Activated CD4-positive, alpha-beta T cell treated with anti-CD3 and anti-CD28 coated beads for 1 hour (primary cell): ENCODE data around the gene KLHL6.
"Not testable (repeated sequence)": the region's sequence is repeated elsewhere in the genome, so short reads cannot be mapped to it uniquely, and the experiment has no call there.

ENCODE experiments used
- DNase-seq: peaks from one replicate; pipeline ENCODE4 v3.0.0-alpha.2; 2020

KLHL6 gene

DNA sequence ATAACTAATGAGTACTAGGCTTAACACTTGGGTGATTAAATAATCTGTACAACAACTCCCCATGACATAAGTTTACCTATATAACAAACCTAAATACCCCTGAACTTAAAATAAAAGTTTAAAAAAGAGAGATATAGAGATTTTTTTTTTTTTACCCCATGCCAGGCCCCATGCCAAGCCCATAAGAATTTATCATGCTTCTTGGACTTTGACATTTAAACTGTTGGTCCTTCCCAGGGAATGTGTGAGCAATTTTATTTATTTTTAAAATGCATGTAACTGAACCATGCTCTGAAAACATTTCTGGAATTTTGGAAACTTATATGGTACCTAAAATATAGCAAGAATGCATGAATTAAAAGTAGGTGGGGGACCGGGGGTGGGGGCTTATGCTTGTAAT, 26.3 kb downstream of the KLHL6 start:
- DNase-seq = no peak

DNA sequence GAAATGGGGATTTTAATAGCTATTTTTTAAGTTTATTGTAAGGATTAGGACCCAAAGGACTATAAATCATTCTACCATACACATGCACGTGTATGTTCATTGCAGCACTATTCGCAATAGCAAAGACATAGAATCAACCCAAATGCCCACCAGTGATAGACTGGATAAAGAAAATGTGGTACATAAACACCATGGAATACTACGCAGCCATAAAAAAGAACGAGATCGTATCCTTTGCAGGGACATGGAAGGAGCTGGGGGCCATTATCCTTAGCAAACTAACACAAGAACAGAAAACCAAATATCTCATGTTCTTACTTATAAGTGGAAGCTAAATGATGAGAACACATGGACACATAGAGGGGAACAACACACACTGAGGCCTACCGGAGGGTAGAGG, 26.7 kb downstream of the KLHL6 start:
- not testable (repeated sequence) for DNase-seq

DNA sequence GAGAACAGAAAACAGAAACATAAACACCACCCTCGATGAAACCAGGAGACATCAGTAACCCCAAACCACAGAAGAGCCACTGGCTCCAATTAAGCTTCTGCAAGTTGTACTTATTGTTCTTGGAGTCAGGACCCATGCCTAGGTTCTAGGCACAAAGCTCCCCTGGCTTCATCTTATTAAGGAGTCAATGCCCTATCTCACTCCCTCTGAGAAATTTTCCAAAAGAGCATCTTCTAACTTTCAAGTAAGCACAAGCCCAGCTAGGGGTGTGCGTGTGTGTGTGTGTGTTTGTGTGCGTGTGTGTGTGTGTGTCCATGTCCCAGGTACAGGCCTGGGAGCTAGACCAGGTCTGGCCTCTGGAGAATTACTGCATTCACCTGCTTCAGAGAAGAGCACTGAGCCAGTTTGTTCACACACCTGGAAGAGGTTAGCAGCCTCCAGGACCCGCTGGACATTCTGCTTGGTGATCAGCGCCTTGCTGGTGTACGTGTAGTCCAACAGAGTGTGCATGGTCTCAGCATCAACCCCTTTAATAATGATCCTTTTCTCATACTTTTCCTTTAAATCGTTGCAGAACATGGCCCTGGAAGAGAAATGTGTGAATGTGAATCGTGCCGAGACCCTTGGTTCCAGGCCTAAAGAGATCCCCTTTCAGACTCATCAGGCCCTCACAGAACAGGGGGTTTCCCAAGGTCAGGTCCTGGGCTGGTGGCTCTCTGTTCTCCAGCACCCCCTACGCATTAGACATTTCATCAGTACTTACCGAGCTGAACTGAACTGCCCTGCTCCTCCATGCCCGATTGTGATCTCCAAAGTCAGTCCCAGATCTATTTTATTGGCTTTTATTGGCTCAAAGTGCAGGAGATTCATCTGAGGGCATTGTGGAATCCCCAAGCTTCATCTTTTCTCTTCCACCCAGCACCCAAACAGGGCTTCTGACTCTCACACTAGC, 27.8 kb downstream of the KLHL6 start:
- no peak for DNase-seq

DNA sequence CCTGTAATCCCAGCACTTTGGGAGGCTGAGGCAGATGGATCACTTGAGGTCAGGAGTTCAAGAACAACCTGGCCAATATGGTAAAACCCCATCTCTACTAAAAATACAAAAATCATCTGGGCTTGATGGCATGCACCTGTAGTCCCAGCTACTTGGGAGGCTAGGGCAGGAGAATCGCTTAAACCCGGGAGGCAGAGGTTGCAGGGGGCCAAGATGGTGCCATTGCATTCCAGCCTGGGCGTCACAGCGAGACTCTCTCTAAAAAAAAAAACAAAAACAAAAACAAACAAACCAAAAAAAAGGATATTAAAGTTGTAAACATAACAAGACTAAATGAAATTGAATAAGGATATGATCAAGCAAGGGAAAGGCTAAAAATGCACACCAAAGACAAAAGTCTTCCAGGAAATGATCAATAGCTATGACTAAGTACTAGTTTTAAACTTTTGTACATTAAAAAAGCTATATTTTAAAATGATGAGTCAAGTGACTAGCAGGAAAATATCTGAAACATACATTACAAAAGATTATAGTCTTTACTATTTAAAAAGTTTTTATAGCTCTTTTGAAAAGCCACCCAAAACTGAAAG, 28.6 kb downstream of the KLHL6 start:
- DNase-seq = no peak

DNA sequence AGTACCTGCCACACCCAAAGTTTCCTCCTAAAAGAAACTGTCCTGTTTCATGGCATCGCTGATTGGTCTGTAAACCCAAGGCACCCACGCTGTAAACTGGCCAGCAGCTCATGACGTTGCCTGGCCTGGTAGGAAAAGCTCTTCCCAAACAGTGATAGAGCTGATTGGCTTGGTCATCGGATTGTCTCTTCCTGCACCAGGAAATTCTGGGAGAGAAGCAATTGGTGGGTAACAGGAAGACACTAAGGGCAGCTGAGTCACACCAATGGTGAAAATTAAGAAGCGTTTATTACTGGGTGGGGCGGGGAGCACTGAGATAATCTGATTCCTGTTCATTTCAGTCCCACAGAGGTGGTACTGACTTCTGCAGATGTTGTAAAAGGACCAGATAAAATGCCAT, 31.0 kb downstream of the KLHL6 start:
- DNase-seq = no peak

DNA sequence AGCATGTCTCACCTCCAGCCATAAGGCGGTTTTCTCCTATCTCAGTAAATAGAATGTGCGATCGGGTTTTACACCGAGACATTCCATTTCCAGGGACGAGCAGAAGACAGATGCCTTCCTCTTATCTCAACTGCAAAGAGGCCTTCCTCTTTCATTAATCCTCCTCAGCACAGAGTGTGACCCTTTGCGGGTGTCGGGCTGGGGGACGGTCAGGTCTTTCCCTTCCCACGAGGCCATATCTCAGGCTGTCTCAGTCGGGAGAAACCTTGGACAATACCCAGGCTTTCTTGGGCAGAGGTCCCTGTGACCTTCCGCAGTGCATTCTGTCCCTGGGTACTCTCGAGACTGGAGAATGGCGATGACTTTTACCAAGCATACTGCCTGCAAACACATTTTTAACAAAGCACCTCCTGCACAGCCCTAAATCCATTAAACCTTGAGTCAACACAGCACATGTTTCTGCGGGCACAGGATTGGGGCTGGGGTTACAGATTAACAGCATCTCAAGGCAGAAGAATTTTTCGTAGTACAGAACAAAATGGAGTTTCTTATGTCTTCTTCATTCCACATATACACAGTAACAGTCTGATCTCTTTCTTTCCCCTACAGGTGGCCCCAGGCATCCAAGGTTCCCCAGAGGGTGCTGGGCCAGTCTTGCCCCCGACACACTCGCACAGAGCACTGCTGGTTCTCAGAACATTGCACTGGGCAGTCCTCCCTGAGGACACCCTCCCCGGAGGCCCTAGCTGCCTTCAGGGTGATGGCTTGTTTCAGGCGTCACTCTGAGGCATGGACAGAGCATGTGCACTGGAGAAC, 34.6 kb downstream of the KLHL6 start:
- DNase-seq = not testable (repeated sequence)

DNA sequence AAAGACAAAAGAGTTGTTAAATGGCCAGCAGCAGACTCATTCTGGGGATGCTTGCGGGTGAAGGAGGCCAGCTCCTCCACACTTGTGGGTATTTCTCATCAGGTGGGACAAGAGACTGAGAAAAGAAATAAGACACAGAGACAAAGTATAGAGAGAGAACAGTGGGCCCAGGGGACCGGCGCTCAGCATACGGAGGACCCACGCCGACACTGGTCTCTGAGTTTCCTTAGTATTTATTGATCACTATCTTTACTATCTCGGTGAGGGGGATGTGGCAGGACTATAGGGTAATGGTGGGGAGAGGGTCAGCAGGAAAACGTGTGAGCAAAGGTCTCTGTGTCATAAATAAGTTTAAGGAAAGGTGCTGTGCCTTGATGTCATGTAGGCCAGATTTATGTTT, 35.2 kb downstream of the KLHL6 start:
- DNase-seq = not testable (repeated sequence)

DNA sequence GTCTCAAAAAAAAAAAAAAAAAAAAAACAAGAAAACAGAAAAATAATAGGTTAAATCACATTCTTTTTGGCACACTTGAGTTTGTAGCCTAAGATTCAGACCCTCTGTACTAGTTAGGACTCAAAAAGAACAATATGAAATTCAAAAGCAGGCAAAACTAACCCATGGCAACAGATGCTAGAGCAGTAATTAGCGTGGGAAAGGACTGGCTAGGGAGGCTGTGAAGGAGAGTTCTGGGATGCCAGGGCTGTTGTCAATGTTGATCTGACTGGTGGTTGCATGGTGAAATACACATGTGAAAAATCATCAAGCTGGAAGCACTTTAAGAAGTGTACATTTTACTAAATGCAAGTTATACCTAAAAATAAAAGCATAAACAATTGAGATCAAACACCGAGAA, 35.6 kb downstream of the KLHL6 start:
- no peak for DNase-seq

DNA sequence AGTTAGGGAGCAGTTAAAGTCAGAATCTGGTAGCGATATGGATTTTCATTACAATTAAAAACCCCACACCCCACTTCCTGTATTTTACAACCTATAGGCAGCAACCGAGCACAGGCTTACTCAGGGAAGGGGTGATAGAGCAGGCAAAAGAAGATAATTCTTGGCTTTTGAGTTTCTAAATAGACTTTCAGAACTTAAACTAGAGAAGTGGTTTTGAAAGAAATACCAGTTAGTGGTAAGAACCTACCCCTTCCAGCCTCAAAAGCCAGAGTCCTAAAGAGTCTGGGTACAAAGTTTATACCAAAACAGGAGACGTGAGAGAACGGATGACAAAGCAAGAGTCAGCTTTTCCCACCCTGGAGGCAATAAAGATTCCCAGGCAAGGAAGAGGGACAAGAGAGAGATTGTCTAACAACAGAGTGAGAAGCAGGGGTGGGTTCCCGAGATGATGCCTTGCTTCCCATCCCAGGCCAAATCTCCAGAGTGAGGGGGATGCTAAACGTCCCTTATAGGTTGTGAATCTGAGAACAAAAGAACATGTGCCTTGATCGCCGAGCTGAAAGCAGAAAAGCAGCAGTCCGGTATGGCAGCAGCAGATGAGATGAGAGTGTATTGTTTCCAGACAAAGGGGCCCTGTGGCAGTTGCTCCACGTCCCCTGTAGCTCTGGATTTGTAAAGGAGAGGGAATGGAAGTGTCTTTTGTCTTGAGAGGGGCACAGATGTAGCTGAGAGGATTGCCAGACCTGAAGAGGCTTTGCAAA, 36.8 kb downstream of the KLHL6 start:
- no peak for DNase-seq

DNA sequence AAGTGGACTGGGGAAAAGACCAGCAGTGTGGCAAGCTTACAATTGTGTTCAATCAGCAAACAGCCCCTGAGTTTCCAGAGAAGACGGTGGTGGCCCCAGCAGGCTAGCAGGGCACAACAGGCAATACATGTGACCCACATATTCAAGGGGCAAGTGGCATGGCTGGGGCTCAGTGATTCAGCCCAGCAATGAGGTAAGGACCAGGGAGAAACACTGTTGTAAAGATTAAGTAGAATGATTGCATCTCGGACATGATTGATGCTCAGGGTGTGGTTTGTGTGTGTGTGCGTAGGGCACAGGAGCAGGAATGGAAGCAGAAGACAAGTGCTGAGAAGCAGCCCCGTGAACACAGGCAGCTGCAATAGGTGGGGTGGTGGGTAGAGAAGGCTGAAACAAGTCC, 37.9 kb downstream of the KLHL6 start:
- DNase-seq = no peak

DNA sequence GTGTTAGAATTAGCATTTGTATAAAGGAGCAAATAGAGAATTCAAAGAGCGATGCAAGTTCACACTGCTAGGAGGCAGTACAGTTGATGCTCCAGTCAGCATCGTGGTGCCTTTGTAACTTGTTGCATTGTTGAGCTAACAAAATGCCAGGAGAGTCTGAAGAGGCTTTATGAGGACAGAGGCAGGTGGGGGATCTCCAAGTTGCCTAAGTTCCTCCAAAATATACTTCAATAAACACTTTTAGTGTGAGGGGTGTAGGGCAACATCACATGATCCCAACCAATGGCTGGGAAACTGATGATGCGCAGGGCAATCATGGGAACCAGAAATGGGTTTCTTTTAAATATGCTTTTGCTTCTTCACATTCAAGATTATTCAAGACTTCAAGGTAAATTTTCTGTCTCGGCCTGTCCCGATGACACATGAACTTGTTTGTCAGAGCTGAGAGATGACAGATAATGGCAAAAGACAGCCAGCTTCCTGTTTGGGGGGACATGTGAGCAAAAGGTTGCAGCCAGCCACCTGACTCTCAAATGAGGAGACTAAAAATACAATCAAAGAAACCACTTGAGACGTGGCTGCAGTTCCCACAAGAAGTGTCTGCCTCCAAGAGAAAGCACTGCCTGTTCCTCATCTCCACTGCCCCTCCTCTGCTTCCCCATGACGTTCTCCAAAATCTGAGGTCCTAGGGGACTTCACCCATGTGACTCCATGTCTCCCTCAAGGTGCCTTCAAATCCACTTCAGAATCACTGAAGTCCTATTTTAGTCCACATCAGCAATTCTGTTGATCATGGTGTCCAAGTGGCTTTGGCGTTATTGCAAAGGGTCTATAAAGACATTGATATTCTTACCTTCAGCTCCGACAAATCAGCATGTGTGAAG, 39.3 kb downstream of the KLHL6 start:
- DNase-seq = peak; percentile 46

DNA sequence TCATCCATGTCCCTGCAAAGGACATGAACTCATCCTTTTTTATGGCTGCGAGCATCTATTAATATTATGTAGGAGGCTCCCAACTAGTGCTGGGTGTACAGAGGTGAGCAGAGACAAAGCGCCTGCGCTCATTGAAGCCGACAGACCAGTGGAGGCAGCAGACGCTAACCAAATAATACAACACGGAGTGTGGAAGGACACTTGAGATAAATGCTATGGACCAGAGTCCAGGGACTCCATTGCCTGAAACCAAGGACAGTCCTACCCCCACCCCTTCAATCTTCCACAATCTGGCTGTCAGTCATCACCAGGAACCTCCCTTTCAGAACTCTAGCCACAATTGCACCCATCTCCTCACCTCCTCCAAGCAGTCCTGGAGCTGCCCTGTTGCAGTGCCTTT, 41.5 kb downstream of the KLHL6 start:
- no peak for DNase-seq

DNA sequence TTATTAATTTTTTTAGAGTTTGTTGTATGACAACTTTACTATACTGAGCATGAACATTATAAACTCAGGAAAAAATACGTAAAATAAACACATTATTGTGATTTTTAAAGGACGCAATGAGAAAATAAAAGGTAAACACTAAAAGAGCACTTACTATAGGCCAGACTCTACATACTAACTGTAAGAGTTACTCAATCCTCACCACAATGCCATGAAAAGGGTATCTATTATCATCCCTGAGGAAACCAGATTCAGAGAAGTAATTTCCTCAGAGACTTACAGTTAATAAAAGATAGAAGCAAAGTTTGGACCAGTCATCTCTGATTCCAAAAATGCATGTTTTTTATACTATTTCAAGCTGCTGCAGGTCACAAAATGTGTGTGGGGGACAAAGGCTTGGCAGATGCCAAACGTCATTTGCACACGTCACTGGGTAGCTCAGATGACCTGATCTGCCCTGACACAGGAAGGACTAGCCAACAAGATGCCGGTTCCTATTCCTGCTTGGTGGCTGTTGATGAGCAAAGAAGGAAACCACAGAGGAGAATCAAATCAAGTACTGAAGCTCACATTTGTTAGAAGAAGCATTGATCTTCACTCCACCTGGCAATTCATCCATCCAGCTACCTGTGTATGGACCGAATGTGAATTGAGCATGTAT, 42.3 kb downstream of the KLHL6 start:
- DNase-seq = peak; percentile 32

DNA sequence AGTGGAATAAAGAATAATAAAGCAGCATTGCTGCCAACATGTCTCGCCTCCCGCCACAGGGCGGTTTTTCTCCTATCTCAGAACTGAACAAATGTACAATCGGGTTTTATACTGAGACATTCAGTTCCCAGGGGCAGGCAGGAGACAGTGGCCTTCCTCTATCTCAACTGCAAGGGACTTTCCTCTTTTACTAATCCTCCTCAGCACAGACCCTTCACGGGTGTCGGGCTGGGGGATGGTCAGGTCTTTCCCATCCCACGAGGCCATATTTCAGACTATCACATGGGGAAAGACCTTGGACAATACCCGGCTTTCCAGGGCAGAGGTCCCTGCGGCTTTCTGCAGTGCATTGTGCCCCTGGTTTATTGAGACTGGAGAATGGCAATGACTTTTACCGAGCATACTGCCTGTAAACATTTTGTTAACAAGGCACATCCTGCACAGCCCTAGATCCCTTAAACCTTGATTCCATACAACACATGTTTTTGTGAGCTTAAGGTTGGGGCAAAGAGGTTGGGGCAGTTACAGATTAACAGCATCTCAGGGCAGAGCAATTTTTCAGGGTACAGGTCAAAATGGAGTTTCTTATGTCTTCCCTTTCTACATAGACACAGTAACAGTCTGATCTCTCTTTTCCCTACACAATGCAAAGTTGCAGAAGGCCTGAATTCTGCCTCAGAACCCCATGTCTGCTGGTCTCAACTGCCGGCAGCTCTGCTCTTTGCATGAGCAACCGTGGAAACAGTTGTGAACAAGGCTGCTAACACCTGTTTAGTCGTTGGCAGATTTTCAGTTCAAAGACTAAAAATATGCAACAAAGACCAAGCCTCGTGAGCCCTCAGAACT, 44.0 kb downstream of the KLHL6 start:
- DNase-seq = not testable (repeated sequence)

DNA sequence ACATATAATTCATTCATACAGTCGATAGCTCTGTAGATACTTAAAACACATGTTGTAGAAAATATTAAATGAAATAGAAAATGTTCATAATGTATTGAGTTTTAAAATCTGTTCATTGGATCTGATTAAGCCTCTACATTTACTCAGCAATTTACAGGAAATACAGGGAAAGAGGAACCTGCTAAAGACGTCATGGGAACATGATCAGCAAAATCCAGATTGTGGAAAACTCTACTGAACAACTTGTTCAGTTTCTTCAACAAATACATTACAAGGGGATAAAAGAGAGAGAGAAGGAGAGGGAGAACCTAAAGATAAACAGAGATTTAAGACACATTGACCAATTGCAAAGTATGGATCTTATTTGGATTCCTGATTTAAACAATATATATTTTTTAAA, 46.7 kb downstream of the KLHL6 start:
- DNase-seq = no peak

DNA sequence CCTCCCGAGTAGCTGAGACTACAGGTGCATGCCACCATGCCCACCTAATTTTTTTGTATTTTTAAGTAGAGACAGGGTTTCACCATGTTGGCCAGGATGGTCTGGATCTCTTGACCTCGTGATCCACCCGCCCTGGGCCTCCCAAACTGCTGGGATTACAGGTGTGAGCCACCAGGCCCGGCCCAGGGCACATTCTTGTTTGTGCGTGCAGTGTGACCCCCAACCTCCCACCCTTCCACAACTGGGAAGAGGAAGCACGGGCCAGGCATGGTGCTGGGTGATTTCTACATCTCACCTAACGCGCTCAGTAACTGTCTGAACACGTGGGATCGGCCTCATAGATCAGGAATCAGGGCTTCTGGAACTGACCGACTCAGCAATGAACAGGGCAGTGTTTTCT, 48.0 kb downstream of the KLHL6 start:
- no peak for DNase-seq

DNA sequence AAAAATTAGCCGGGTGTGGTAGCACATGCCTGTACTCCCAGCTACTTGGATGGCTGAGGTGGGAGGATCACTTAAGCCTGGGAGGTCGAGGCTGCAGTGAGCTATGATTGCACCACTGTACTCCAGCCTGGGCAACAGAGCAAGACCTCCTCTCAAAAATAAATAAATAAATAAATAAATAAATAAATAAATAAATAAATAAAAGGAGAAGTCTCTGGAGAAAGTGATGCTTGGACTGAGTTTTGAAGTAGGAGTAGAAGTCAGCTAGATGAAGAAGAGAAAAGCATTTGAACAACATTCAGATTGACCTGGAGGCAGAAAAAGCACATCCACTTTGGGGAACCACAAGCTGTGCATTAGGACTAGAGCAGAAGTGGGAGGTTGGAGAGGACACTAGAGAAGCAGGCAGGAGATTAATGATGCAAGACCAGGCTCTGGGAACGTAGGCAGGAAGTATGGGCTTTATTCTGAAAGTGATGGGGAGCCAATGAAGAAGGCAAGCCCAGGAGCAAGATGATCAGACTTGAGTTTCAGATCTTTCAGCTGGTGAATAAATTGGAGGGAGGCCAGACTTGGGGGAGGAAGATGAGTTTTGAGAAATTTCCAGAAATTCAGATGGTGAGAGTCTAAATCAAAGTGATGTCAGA, 48.7 kb downstream of the KLHL6 start:
- no peak for DNase-seq

DNA sequence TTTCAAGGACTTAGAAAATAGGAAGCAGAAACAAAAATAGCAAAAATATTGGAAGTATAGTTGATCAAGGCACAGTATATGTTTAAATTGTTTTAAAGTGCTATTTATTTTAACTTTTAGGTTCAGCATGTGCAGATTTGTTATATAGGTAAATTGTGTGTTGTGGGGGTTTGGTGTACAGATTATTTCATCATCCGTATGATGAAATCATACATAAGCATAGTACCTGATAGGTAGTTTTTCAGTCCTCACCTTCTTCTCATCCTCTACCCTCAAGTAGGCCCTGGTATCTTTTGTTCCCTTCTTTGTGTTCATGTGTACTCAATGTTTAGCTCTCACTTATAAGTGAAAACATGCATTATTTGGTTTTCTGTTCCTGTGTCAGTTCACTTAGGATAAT, 50.9 kb downstream of the KLHL6 start:
- DNase-seq = no peak

DNA sequence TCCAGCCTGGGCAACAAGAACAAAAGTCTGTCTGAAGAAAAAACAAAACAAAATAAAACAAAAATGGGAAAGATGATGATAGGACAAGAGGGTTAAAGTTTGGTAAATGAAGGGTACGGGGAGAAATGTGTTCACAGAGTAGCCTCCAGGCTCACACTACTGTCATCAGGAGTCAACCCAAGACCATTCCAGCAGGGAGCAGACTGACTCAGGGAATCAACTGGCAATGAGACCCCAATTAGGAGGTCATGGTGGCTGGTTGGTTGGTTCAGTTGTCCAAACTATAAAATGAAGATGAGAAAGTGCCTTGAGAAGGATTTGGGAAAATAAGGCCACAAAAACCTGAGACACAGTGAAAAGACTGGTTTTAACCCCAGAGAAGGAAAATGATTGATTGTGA, 51.8 kb downstream of the KLHL6 start:
- no peak for DNase-seq
